HS-5 (cell line): ENCODE results near the gene ATG2A.
A peak's percentile ranks its signal among the peaks of the same experiment; 100 is the strongest.

Experiments
- DNase-seq: peaks from one replicate; pipeline ENCODE4 v3.0.0-alpha.2; 2012; ENCODE audit warnings: low read depth

Gene ATG2A

DNA sequence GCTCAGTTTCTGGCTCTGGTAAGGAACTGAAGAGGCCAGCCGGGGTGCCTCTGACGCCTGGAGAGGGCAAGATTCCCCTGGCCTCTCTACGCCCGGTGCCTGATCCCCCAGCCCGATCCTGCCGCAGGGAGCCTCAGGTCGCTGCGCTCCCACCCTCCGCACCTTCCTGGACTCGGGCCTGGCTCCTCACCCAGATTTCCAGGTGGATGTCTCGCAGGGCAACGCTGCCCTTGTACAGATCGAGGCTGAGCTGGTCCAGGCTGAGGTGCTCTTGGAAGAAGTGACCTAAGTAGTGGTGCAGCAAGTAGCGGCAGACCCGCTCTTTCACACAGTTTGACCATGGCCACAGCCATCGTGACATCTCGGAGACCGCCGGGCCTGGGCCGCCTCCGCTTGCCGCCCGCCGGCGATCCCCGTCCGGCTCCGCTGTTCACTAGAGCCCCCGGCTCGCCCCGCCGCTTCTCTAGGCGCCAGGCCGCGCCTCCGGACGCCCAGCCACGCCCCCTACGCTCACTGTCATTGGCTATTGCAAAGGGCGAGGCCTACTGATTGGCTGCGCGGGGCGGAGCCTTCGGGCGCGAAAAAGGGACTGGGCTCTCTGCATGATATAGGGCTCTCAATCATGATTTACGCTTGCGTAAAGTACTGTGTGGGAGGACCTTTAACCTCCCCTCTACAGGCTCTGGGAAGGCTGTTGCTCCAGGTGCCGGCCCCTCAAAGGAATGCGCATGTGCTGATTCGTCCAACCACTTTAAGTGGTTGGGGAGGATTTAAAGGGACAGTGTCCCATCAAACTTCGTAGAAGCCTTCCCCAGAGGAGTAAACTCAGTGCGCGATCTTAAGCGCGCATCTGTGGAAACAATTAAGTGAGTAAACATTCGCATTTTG lies at the start of gene ATG2A:
Gene ATG2A, minus strand, starts transcription at position 435 of the 888 bp plus-strand sequence. Its CDS starts 74 bp downstream, at position 361.
- DNase-seq = peak; percentile 99

DNA sequence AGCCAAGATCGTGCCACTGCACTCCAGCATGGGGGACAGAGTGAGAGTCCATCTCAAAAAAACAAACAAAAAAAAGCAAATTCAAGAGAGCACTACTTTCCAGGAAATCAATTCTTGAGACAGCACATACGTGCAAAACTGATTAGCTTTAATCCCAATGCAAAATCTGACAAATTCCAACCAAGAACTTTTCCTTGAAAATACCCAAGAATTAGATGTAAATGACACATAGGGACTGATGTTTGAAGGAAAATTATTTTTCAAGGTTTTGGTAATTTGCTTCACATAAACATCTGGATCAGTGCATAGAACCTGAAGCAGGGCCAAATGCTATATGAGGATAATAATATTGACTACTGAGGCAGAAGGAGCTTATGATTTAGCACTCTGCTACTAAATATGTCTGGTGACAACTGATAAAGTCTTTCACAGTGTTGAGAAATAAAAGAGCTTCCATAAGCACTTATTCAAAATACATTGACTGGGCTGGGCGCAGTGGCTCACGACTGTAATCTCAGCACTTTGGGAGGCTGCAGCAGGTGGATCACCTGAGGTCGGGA lies 46.1 kb upstream of the ATG2A start:
- DNase-seq = no peak

DNA sequence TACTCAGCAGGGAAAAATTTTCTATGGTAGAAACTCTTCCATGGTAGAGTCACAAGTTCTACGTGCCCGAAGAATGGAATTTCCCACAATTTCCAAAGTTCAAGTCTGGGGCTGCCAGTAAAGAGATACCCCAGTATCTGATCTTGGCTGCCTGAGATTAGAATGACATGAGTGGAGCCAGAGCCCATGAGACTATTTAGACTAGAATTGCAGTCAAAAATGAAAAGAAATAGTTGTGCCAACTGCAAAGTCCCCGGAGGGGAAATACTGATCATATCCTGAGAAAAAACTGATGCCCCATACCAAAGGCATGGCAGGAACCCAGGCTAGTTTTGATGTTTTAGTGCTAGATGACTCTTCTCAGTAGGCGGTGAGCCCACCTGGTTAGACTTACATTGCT lies 43.7 kb upstream of the ATG2A start:
- DNase-seq = no peak

DNA sequence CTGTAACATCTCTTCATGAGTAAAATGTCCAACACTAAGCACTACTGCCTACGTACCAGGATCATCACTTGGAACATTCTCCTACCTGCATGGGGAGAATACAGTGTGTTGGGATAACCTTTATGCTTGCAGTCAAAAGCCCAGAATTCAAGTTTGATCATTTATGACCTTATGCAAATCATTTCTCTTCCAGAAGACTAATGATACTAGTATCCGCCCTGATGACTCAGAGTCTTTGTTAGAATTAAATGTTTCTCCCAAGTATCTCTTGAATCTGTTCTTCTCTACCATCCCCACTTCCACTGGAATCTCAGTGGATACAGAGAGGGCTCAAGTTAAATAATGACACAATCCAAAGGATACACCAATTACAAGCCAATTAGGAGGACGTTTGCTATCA lies 42.5 kb upstream of the ATG2A start:
- DNase-seq = no peak

DNA sequence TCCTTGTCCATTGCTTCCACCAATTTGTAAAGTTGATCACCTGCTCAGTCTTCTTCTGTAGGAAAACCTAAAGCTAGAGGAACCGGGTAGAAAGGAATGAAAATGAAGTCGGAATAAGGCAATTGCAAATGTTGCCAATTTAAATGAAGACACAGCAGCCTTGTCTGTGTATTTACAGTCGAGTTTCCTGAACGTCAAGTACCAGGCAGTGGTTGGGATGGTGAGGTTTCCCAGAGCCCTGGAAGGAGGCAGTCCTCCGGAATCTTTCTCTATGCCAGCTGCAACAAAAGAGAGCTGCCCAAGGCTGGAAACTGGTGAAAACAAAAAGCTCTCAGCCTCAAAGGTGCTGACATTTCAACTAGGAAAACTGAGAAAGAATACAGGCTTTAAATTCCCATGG lies 37.2 kb upstream of the ATG2A start:
- DNase-seq = no peak

GRCh38 chr11:64951529-64951928 lies 34.5 kb upstream of the ATG2A start:
- DNase-seq = no peak

DNA sequence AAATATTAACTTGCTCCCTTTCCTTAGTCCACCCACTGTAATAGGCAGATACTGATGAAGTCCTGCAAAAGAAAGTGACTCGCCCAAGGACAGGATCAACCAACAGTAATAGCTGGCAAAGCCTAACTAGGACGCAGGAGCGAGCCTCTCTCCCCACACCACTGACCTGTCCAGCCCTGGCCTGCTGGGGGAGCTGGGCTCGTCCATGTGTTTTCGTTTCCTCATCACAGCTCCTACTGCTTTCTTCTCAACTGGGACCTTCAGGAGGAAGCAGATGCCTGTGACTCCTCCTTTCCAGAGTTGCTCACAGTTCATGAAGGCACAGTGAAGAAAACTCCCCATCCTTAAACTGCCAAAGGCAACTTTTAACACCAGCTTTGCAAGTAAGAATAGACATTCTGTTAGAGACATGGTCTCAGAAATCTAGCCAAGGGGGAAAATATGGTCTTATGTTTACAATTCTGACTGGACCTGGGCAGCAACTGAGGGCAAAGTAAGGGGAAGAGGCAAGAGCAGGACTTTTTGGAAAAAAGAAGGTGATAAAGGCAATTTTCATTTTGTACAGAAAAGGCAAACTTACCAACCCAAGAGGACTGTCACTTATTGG lies 30.3 kb upstream of the ATG2A start:
- DNase-seq = no peak

GRCh38 chr11:64936539-64936938 lies 19.5 kb upstream of the ATG2A start:
- no peak for DNase-seq

- DNase-seq = no peak
Observed at GRCh38 chr11:64935359-64936081, 18.5 kb upstream of the ATG2A start, which contains the start of gene GPHA2. Gene GPHA2, minus strand, starts transcription at chr11:64935893. Its CDS starts 433 bp downstream, at chr11:64935460.

- DNase-seq = no peak
Observed at GRCh38 chr11:64934682-64935358, 17.8 kb upstream of the ATG2A start.

DNA sequence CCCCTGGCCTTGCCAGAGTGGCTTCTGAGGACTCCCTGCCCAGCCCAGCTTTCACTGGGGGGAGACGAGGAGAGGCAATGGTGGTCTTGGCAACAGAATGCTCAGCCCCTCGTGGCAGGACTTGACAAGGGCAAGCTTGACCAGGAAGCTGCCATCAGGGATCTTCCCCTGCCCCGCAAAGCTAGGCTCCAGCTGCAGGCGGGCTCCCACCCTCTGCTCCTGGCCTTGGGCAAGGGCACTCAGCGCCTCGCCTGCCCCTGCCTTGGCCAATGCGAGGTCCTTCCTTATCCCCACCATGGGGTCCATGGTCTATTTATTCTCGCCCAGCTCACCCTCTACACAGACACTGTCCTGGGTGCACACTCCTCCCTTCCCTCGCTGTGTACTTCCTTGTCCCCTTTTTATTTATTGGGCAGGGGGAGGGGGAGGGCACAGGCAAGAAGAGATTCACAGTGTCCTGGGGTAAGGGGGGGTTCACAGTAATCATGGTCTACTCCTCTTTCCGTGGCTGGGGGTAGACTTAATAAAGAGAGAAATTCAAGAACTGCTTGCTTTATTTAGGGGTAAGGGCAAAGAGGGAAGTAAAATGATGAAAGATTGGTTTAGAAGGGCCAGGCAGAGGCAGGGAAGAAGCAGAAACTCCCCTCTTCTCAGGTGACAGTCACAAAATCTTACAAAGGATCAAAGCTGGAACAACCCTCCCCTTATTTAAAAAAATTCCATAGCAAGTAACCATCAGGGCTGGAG lies 17.1 kb upstream of the ATG2A start:
- DNase-seq = no peak

- no peak for DNase-seq
Observed at GRCh38 chr11:64933213-64933934, 16.4 kb upstream of the ATG2A start.

DNA sequence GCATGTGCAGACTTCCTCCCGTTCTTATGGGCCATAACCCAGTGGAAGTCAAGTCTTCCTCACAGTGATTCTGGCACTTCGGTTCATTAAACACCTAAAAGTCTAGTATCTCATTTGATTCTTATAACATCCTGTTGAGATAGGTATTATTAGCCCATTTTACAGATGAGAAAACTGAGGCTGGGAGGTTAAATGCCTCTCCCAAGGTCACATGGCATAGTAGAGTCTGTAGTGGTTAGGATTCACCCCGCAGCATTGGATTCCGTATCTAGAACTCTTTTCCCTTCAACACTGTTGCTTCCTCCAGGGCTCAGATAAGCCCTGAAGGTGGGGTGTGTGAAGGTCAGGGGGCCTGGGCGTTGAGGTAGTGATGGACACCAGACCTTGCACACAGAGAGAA lies 15.3 kb upstream of the ATG2A start:
- no peak for DNase-seq

GRCh38 chr11:64931290-64931689 lies 14.3 kb upstream of the ATG2A start:
- no peak for DNase-seq

DNA sequence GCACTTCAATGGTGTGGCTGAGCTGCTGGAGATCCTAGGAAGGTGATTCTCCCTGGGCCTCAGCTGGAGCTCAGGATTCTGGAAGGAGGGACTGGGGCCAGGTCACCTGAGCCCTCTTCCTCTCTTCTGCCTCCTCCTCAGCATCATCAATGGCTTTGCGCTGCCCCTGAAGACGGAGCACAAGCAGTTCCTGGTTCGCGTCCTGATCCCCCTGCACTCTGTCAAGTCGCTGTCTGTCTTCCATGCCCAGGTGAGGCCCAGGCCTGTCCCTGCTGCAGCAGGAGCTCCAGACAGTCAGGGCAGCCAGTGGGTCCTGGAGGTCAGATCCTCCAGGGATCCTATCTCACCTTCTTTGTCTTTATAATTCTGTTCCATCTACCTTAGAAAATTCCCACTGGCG lies 13.3 kb upstream of the ATG2A start:
- no peak for DNase-seq

DNA sequence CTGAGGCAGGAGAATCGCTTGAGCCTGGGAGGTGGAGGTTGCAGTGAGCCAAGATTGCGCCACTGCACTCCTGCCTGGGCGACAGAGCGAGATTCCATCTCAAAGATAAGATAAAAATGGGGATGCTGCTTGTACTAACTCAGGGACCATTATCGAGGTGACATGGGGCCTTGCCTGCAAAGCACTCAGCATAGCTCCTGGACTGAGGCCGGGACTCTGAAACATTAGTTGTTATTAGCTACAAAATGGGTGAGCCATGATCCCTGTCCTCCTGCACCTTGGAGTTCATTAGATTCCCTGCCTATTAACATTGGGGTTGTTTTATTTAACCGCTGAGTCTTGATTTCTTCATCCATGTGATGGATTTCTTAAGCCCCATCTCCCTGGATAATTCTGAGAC lies 12.6 kb upstream of the ATG2A start:
- no peak for DNase-seq

GRCh38 chr11:64928957-64929356 lies 11.9 kb upstream of the ATG2A start:
- no peak for DNase-seq

- no peak for DNase-seq
Observed at GRCh38 chr11:64926689-64927088, 9.7 kb upstream of the ATG2A start.

- no peak for DNase-seq
Observed at GRCh38 chr11:64925536-64926436, 8.8 kb upstream of the ATG2A start.
